ENCODE results near the gene ARHGAP23. TPM values are rescaled to one million over a fixed set of nuclear protein-coding genes. Genes with fewer than 3 reads are reported as not detected.
A peak's percentile ranks its signal among the peaks of the same experiment; 100 is the strongest.
"Not testable (repeated sequence)": the region's sequence is repeated elsewhere in the genome, so short reads cannot be mapped to it uniquely, and the experiment has no call there.

ARHGAP23 gene
- total RNA-seq, 1 donor from 2014 or later = 31.4 TPM

DNA sequence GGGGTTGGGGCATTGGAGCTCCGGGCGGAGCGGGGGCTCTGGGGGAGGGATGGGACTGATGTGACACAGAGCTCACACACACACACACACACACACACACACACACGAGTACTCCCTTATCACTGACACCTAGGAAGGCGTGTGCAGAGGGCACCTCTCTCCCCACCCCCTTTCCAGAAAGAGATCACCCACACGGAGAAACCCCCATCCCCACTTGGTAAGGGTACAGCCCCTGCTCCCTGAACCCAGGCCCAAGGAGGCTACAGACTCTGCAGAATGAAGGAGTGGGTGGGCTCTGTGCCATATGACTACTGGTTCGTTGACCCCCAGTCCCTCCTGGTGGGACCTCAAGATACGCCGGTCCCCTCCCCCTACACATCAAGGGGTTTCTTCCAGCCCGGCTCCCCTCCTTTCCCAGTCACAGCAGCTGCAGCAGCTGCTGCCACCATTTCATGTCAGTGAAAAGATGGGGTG is 8.7 kb upstream of the ARHGAP23 start:
- DNase-seq (ENCODE audit: low spot score in 2 of 2) = no peak
- no peak for FAIRE-seq

DNA sequence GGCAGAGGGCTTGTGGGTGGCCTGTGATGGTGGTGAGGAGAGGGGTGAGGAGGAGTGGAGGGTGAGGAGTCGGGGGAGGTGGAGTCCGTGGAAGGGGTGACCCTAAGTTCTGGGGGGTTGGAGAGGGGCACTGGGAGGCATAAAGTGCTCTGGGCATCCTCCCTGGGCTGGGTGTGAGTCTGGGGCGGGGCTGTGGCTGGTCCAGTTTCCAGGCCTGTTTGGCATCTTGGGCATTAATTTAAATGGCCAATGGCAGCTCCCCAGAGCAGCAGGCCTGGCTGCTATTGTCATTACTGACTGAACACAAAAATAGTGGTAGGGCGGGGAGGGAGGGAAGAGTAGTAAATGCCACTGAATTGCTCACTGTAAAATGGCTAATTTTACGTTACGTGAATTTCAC is 7.7 kb upstream of the ARHGAP23 start:
- FAIRE-seq (no peak), DNase-seq (ENCODE audit: low spot score in 2 of 2) (no peak)

DNA sequence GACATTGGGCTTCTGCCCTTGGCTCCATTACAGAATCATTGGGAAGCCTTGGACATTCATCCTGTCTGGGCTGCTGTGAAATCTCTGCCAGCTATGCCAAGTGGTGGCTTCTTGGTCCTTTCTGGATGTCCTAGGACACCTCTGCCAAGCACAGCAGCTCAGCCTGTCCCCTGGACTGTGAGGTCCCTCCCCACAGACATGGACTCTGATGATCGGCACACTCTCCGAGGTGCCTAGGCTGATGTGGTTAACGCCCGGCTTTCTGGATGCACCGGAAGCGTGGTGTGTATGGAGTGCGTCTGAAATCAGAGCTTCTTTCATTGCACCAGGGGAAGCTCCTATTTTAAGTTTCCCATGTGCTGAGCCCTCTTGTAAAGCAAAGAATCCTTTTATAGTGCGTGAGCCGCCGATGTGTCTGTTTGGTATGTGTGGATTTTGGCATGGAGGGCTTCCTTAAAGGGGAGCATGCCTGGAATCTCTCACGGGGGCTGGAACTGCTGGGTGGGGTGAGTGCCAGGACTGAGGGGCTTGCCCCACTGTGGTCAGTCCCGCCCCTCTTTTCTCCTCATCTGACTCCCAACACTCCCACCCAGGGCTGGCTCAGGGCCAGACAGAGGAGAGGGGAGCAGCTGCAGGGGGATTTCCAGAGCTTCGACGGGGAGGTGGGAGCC is 7.0 kb upstream of the ARHGAP23 start:
- FAIRE-seq (no peak), DNase-seq (ENCODE audit: low spot score in 2 of 2) (no peak)

GRCh38 chr17:38421871-38422827 is 6.1 kb upstream of the ARHGAP23 start:
- DNase-seq (ENCODE audit: low spot score in 2 of 2) (no peak), FAIRE-seq (no peak)

- DNase-seq (ENCODE audit: low spot score in 2 of 2) (no peak), FAIRE-seq (no peak)
These were observed 3.8 kb upstream of the ARHGAP23 start for GRCh38 chr17:38424297-38424972.

DNA sequence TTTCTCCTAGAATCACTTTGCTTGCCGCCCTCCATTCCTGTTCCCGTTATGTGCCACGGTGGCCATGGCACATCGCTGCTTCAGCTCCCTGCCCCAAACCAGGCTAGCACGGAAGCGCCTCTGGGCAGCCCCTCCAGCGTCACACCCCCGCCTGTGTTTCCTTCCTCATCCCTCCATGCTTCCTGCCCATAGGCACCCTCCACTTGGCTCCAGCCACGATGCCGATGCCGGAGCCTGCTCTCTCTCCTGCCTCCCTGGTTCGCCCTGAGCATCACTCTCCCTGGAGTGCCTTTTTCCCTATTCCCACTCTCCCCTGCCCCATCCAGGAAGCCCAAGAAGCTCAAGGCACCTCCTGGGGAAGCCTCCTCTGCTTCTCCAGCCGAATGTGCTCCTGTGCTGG is 3.2 kb upstream of the ARHGAP23 start:
- FAIRE-seq (no peak), DNase-seq (ENCODE audit: low spot score in 2 of 2) (no peak)

DNA sequence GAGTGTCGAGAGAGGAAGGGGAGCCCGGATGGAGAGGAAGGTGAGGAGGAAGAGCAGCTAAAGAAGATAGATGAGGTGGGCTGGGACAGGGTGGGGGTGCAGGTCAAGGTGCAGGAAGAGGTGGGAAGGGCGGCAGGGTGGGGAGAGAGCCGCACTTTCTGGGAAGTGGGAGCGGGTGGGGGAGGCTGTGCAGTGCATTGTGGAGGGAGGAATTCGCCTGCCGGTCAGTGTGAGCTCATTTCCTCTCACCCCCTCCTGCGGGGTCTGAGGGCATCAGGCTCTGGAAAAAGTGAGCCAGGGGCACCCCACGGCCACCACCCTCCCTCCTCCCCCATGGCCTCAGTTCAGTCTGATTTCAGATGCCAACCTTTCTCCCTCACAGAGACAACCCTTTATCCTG is 2.5 kb upstream of the ARHGAP23 start:
- DNase-seq (ENCODE audit: low spot score in 2 of 2) (no peak), FAIRE-seq (no peak)

GRCh38 chr17:38426441-38426840 is 1.8 kb upstream of the ARHGAP23 start:
- FAIRE-seq = no peak
- DNase-seq (ENCODE audit: low spot score in 2 of 2) = no peak

GRCh38 chr17:38427160-38427949 is 909 bp upstream of the ARHGAP23 start:
- FAIRE-seq (no peak), DNase-seq (ENCODE audit: low spot score in 2 of 2) (no peak)

- no peak for FAIRE-seq
- DNase-seq (ENCODE audit: low spot score in 2 of 2) = peak in 1 of 2 donors; percentile 74
These were observed 543 bp downstream of the ARHGAP23 start for GRCh38 chr17:38428643-38429371.

DNA sequence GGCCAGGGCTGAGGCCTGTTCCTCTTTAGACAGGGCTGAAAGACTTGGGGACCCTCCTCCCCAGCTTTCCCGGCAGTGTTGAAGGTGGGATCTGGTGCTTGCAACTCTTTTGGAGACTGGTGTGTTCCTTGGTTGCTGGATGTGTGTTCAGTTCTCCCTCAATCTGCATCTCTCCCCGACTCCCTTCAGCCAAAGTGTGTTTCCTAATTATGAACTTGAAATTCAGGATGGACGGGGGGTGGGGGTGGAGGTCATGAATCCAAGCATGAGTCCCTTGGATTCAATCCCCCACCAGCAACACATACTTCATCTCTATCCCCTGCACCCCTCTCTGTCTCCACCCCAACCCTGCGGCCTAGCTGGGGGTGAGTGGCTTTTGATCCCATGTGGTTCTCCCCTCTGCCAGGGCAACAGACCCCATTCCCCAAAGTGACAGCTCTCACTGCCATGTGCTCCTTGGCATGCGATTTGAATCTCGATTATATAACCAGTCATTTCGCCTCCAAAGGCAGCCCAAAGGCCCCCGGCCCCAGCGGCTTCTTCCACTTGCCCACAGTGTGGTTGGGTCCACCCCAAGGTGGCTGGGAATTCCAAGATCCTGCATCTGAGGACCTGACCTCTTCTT is 1.3 kb downstream of the ARHGAP23 start:
- FAIRE-seq = no peak

GRCh38 chr17:38430316-38430715 is 2.1 kb downstream of the ARHGAP23 start:
- FAIRE-seq = no peak
- DNase-seq (ENCODE audit: low spot score in 2 of 2) = no peak

More for the DNA sequence above, 1.3 kb downstream of the ARHGAP23 start:
- no peak for DNase-seq (ENCODE audit: low spot score in 2 of 2)

DNA sequence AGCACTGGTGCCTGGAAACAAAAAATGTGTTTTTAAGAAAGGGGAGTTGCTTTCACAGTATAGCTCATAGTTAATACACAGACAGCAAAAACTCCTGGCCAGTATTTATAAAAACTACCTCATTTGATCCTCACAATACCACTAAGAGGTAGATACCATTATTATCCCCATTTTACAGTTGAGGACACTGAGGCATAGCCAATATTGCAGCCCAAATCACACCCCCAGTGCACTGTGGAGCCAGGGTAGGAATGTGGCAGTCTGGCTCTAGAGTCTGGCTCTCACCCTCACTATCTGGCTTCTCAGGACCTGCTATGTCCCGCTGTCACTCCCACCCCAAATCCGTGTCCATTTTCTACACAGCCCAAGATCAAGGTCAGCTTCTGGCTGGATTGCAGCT is 2.6 kb downstream of the ARHGAP23 start:
- DNase-seq (ENCODE audit: low spot score in 2 of 2) = no peak
- no peak for FAIRE-seq

DNA sequence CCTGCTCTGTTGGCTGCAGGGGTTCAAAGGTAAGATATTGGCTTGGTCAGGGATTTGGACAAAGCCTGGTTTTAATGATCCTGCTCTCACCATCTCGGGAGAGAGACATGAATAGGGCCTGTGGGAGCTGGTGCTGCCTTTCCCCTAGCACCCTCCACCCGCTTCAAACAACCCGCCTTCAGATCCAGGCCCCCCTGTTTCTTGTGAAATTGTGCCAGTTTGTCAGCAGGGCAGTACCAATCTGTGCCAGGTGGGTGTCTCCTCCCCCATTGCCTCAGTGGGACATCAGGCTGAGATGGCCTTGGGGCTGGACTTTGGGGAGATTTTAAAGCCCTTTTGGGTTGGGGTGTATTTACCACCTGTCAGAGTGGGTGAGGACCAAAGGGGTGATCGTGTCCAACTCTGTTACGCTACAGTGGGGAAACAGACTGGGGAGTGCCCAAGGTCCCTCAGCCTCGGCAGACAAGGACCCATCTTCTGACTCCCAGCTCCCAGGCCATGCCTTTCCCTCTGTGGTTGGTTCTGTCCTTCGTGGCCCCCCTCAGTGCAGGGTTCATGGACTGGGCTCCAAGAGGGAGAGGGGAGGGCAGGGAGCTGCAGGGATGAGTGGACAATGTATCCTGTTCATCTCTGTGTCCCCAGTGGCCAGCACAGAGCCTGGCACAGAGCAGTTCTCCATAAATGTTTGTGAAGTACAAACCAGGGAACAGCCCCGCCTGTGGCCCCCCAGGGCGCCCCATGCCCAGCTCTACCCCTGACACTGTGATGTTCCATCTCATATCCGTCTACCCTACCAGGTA is 3.3 kb downstream of the ARHGAP23 start:
- peak in 1 of 2 donors; percentile 71 for DNase-seq (ENCODE audit: low spot score in 2 of 2)
- FAIRE-seq = no peak

GRCh38 chr17:38434178-38434665 is 6.0 kb downstream of the ARHGAP23 start:
- peak in 1 of 2 donors; percentile 41 for DNase-seq (ENCODE audit: low spot score in 2 of 2)

DNA sequence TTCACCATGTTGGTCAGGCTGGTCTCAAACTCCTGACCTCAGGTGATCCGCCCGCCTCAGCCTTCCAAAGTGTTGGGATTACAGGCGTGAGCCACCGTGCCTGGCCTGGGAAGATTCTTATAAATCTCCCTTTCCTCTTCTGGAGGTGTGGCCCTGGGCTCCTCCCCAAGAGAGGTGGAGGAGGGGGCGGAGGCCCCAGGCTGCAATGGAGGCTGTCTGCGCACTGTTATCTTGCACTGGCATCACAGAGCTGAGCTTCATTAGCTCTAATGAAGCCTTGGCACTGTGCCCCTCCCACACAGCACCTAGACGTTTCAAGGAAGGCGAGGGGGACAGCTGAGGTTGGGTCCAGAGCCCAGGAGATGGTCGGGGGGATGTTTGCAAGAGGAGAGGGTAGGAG is 7.5 kb downstream of the ARHGAP23 start:
- FAIRE-seq (no peak), DNase-seq (ENCODE audit: low spot score in 2 of 2) (no peak)

More at GRCh38 chr17:38434178-38434665, 6.0 kb downstream of the ARHGAP23 start:
- FAIRE-seq = no peak

DNA sequence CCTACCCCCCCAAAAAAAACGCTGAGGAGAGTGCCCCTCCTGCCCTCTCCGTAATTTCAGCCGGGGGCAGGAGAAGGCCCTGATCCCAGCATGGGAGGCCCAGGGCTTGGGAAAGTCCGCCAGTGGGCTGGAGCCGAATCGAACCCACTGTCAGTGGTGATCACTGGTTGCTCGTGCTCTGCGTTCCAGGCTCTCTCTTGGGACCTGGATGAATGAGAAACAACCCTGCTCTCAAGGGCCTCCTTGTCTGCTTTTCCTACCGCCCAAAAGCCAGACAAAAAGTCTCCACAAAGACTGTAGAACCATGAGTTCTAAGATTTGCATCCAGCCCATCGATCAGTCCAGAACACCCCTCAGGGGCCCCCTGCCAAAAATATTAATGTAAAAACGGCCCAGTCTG is 8.1 kb downstream of the ARHGAP23 start:
- DNase-seq (ENCODE audit: low spot score in 2 of 2) = no peak
- no peak for FAIRE-seq

- FAIRE-seq; DNase-seq (ENCODE audit: low spot score in 2 of 2): not testable (repeated sequence)
These were observed 9.0 kb downstream of the ARHGAP23 start for GRCh38 chr17:38437313-38437712.

Measured in frontal cortex (tissue), 4 donors.